Endometrium (tissue), 2 donors: ENCODE data around the gene SLN.

Experiments
- FAIRE-seq: peaks from 2 replicates; lab custom pipeline; 2012; peaks lifted over from hg19 to GRCh38; lab: Jason Lieb, UNC
- donor health status: control.
- donor health status: control.

Gene SLN

GRCh38 chr11:107683807-107684206 is 28.0 kb downstream of the SLN start:
- FAIRE-seq: no peak

GRCh38 chr11:107683061-107683460 is 28.8 kb downstream of the SLN start:
- no peak for FAIRE-seq

- no peak for FAIRE-seq
Observed at GRCh38 chr11:107682572-107682971, 29.3 kb downstream of the SLN start.

- no peak for FAIRE-seq
Observed at GRCh38 chr11:107682171-107682570, 29.7 kb downstream of the SLN start.

- no peak for FAIRE-seq
Observed at GRCh38 chr11:107679255-107680024, 32.4 kb downstream of the SLN start.

- FAIRE-seq: no peak
Observed at GRCh38 chr11:107678632-107678971, 33.3 kb downstream of the SLN start.

- FAIRE-seq: no peak
Observed at GRCh38 chr11:107677924-107678631, 33.8 kb downstream of the SLN start.

GRCh38 chr11:107676336-107677057 is 35.4 kb downstream of the SLN start:
- FAIRE-seq: no peak

- FAIRE-seq: no peak
Observed at GRCh38 chr11:107675902-107676301, 36.0 kb downstream of the SLN start.

GRCh38 chr11:107669893-107670601 is 41.8 kb downstream of the SLN start:
- FAIRE-seq: no peak

GRCh38 chr11:107669191-107669740 is 42.6 kb downstream of the SLN start:
- FAIRE-seq: no peak

- FAIRE-seq: no peak
Observed at GRCh38 chr11:107666911-107667613, 44.8 kb downstream of the SLN start.

- FAIRE-seq: no peak
Observed at GRCh38 chr11:107665018-107665417, 46.8 kb downstream of the SLN start.

GRCh38 chr11:107661656-107662055 is 50.2 kb downstream of the SLN start:
- FAIRE-seq: no peak

GRCh38 chr11:107660066-107660465 is 51.8 kb downstream of the SLN start:
- no peak for FAIRE-seq

- no peak for FAIRE-seq
Observed at GRCh38 chr11:107659310-107659709, 52.5 kb downstream of the SLN start.
